Colonic mucosa (tissue), 4 donors: ENCODE measurements around the gene RBM19. TPM values are rescaled to one million over a fixed set of nuclear protein-coding genes. Genes with fewer than 3 reads are reported as not detected.
A peak's percentile ranks its signal among the peaks of the same experiment; 100 is the strongest.

Source experiments
- DNase-seq: peaks from one replicate; pipeline ENCODE4 v3.0.0-alpha.2; 2020
- H3K27ac ChIP-seq: fragments of 200-600 bp; one replicate; pipeline ENCODE4 v1.8.0; 2021
- H3K27me3 ChIP-seq: fragments of 200-600 bp; one replicate; pipeline ENCODE4 v1.8.0; 2021
- H3K36me3 ChIP-seq: fragments of 200-600 bp; one replicate; pipeline ENCODE4 v1.8.0; 2021
- H3K4me1 ChIP-seq: fragments of 200-600 bp; one replicate; pipeline ENCODE4 v1.8.0; 2021; ENCODE audit warnings: mild to moderate bottlenecking
- H3K4me3 ChIP-seq: fragments of 200-600 bp; one replicate; pipeline ENCODE4 v1.8.0; 2021
- H3K9ac ChIP-seq, 2 donors: one replicate each; pipeline ENCODE4 v1.7.0; 2013; ENCODE audit warnings: control low read depth in 2 of 2, low read depth in 2 of 2, low read length in 2 of 2
- H3K9me3 ChIP-seq: fragments of 200-600 bp; one replicate; pipeline ENCODE4 v1.8.0; 2021
- intact Hi-C: fragments of 100-400 bp; cut with DNase I; formaldehyde crosslinking; loops from one replicate; pipeline ENCODE4 v1.14.1; 2022
- total RNA-seq, 2 donors: library from RNA; stranded (reverse); fragmentation: NEBNext Ultra II Directional in 1 of 2; extraction: Animal tissue kit (Norgen Biotek cat#: 25700) in 1 of 2; gene quantifications; one replicate each; pipeline ENCODE4 v1.2.1, GENCODE V29; 2021
- TF ChIP-seq, protein P1 (sequence below): fragments of 200-600 bp; IDR thresholded peaks from one replicate; pipeline ENCODE4 v1.8.0; 2022; ENCODE audit warnings: antibody characterized with exemption, mild to moderate bottlenecking
- donor health status: healthy.
- donor health status: DM: no; HTN: no; CAD: no.
- donor health status: DM: no; HTN: no; CAD: no.

The RBM19 gene
- total RNA-seq, 2 donors from 2014 or later, result 13.5 to 33.1 TPM

DNA sequence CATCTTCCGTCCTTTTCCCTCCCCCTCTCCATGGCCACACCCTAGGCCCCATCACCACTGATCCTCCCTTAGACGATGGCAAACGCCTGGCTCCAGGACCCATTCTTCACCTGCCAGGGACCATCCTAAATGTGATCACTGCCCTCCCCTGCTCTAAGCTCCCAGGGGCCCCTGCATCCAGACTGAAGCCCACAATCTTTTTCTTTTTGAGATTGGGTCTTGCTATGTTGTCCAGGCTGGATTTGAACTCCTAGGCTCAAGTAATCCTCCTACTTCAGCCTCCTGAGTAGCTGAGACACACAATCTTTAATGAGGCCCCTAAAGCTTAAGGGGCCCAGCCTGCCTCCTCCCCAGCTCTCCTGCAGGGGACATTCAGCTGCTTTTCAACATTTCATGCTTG lies 15.3 kb downstream of the RBM19 start:
- Histone ChIP-seq H3K27ac (no peak overlapping the region), H3K36me3 (no peaks in the 10 kb centered on the region), H3K4me3 (no peak overlapping the region), H3K9ac (peak overlapping the region in 1 of 2 donors; percentile 12), H3K9me3 (no peaks in the 10 kb centered on the region), H3K27me3 (no peaks in the 10 kb centered on the region), H3K4me1 (no peaks in the 10 kb centered on the region)
- intact Hi-C loops, result no loop called here
- TF ChIP-seq, protein P1, sequence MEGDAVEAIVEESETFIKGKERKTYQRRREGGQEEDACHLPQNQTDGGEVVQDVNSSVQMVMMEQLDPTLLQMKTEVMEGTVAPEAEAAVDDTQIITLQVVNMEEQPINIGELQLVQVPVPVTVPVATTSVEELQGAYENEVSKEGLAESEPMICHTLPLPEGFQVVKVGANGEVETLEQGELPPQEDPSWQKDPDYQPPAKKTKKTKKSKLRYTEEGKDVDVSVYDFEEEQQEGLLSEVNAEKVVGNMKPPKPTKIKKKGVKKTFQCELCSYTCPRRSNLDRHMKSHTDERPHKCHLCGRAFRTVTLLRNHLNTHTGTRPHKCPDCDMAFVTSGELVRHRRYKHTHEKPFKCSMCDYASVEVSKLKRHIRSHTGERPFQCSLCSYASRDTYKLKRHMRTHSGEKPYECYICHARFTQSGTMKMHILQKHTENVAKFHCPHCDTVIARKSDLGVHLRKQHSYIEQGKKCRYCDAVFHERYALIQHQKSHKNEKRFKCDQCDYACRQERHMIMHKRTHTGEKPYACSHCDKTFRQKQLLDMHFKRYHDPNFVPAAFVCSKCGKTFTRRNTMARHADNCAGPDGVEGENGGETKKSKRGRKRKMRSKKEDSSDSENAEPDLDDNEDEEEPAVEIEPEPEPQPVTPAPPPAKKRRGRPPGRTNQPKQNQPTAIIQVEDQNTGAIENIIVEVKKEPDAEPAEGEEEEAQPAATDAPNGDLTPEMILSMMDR, result no peak
- no peak for DNase-seq

DNA sequence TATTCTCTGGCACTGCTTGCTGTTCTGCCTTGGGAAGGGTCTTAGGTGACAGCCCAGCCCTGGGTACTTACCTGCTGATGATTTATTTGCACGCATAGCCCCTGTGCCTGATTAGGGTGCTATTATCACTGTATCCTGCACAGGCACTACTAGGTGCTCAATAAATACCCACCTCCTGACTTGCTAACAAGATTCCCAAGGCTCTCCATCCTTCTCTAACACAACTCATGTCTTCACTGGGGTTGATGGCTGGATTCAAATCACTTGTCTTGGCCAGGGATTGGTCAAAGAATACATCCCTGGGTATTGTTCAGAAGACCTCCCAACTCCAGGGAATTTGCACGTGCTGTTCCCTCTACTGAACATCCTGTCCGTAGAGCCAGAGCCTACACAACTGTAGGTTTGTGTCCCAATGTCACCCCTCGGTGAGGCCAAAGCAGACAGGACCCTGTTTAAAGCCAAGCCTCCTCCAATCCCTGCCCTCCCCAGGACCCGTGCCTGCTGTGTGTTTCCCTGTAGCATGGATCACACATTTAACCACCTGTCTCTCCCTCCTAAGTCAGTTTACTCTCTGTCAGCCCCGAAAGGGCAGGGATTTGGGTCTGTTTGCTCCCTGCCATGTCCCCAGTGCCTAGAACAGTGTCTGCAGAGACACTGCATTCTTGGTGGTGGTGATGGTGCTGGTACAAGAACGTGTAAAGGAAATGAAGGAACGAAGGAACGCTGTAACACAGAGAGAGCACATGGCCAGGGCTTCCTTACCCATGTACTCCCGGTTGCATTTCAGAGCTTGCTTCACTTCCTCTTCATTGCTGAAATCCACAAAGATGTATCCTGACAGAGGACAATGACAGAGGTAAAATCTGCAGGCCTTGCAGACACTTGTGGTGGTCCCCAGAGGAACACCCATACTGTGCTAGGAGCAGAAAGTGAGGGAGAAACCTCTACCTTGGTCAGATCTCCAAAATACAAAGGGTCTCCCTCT lies 16.5 kb downstream of the RBM19 start:
- H3K9me3 ChIP-seq, result no peaks in the 10 kb centered on the region
- no peak for DNase-seq
- no peaks in the 10 kb centered on the region for H3K27me3 ChIP-seq
- H3K27ac ChIP-seq, result no peak overlapping the region
- H3K36me3 ChIP-seq, result no peaks in the 10 kb centered on the region
- H3K9ac ChIP-seq, result no peak overlapping the region
- TF ChIP-seq, protein P1, result no peak
- no peaks in the 10 kb centered on the region for H3K4me1 ChIP-seq
- intact Hi-C loops, result no loop called here
- H3K4me3 ChIP-seq, result no peak overlapping the region

DNA sequence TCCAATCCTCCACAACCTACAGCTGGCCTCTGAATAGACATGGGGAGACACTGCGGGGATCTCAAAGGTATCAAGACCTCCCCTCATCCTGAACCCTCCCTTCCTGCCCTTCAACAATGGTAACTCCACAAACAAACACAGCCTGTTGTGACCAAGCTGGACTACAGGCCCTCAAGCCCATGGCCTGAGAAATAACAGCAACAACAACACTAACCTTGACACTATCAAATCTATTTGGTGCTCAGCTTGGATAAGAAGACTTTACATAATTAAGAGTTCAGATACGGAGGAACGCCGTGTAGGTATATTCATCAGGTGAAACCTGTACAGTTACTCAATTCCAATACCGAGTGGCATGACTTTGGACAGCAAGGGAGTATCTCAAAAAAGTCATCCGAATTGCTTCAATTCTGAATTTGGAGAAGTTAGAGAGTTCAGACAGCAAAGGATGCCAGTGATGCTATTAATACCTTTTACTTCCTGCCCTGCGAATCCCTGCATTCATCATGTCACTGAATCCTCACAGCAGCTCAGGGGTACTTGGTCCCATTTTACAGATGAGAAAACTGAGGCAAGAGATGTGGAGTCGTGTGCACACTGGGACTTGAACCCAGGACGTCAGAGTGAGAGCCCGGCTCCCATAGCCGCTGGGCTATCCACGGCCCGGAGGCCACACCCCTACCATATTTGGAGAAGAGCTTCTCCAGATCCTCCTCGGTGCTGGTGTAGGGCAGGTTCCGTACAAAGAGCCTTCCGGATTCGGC lies 17.8 kb downstream of the RBM19 start:
- TF ChIP-seq, protein P1, result no peak
- Histone ChIP-seq H3K4me3 (no peak overlapping the region), H3K36me3 (no peaks in the 10 kb centered on the region), H3K27me3 (no peaks in the 10 kb centered on the region), H3K9ac (no peak overlapping the region), H3K27ac (no peak overlapping the region), H3K9me3 (no peaks in the 10 kb centered on the region), H3K4me1 (no peaks in the 10 kb centered on the region)
- no peak for DNase-seq
- intact Hi-C loops, result no loop called here

DNA sequence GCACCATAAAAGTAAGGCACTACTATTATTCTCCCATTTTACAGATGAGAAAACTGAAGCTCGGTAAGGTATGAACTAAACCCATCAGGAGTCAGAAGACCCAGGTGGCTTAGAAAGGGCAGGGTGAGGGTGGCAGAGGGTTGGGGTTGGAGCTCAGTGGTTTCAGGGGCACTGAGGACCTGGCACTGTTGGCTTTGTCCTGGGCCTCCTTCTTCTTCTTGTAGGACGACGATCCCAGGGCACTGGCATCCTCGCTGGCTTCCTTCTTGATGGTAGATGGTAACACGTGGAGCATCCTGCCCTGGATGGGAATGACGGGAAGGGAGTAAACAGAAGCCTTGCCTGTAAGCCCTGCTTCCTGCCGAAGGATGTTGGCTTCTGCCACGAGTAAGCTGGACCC lies 19.9 kb downstream of the RBM19 start:
- Histone ChIP-seq H3K27ac (no peak overlapping the region), H3K27me3 (no peaks in the 10 kb centered on the region), H3K4me3 (no peak overlapping the region), H3K4me1 (no peaks in the 10 kb centered on the region), H3K9ac (no peak overlapping the region), H3K36me3 (no peaks in the 10 kb centered on the region), H3K9me3 (no peaks in the 10 kb centered on the region)
- no peak for DNase-seq
- intact Hi-C loops, result no loop called here
- TF ChIP-seq, protein P1, result no peak

GRCh38 chr12:113945174-113946173 lies 20.7 kb downstream of the RBM19 start:
- no peak overlapping the region for H3K27ac ChIP-seq
- no peaks in the 10 kb centered on the region for H3K36me3 ChIP-seq
- TF ChIP-seq, protein P1, result no peak
- no peaks in the 10 kb centered on the region for H3K9me3 ChIP-seq
- no peaks in the 10 kb centered on the region for H3K27me3 ChIP-seq
- DNase-seq, result no peak
- H3K4me3 ChIP-seq, result no peak overlapping the region
- H3K9ac ChIP-seq, result no peak overlapping the region
- intact Hi-C loops, result no loop called here
- no peaks in the 10 kb centered on the region for H3K4me1 ChIP-seq
